ENCODE data around the gene ADCY4.

DNA sequence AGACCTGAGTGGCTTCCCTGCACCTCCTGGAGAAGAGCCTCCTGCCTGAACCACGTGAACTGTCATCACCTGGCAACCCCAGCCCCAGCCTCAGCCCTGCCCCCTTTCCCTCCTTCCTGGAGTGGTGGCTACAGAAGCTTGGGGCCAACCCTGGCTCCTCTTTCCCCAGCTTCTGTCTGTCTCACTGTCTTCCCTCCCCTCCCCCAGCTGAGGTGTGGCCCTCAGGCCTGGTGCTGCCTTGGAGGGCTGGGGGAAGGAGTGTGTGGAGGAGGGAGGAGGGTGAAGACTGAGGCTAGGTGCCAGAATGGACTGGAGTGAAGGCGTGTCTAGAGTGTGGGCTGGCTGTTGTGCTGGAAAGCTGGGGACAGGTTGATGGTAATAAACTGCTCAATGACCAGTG is 42.8 kb upstream of the ADCY4 start:
- TF ChIP-seq, protein P1, sequence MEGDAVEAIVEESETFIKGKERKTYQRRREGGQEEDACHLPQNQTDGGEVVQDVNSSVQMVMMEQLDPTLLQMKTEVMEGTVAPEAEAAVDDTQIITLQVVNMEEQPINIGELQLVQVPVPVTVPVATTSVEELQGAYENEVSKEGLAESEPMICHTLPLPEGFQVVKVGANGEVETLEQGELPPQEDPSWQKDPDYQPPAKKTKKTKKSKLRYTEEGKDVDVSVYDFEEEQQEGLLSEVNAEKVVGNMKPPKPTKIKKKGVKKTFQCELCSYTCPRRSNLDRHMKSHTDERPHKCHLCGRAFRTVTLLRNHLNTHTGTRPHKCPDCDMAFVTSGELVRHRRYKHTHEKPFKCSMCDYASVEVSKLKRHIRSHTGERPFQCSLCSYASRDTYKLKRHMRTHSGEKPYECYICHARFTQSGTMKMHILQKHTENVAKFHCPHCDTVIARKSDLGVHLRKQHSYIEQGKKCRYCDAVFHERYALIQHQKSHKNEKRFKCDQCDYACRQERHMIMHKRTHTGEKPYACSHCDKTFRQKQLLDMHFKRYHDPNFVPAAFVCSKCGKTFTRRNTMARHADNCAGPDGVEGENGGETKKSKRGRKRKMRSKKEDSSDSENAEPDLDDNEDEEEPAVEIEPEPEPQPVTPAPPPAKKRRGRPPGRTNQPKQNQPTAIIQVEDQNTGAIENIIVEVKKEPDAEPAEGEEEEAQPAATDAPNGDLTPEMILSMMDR (IDR thresholded peaks at IDR 0.05) = no peak
- no peak for TF ChIP-seq POLR2A (IDR thresholded peaks at IDR 0.05)

Measured in esophagus squamous epithelium (tissue), 4 donors.